NCI-H446 treated with DMSO at 0.1 percent for 48 hours (cell line): ENCODE measurements around the gene TMEM244.
"Not testable (repeated sequence)": the region's sequence is repeated elsewhere in the genome, so short reads cannot be mapped to it uniquely, and the experiment has no call there.

Source experiments
- DNase-seq: peaks from one replicate; lab custom pipeline; 2025; lab: John Stamatoyannopoulos, UW

TMEM244 gene

DNA sequence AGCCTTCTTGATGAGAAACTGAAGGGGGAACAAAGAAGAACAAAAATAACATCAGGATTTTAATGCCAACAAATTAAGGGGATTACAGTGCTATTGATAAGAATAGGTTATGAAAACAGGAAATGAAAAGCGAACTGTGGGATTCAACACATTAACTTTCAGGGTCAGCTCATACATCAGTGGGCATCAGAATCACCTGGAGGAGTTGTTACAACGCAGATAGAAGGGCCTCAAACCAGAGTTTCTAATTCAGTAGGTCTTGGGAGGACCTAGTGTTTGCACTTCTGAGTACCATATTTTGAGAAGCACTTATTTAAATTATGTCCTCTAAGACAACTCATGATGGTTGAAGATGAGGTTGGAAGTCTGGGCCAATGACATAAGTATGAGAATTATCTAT is 5.6 kb upstream of the TMEM244 start:
- no peak for DNase-seq

- no peak for DNase-seq
Measured at GRCh38 chr6:129866256-129866655, 5.1 kb upstream of the TMEM244 start.

DNA sequence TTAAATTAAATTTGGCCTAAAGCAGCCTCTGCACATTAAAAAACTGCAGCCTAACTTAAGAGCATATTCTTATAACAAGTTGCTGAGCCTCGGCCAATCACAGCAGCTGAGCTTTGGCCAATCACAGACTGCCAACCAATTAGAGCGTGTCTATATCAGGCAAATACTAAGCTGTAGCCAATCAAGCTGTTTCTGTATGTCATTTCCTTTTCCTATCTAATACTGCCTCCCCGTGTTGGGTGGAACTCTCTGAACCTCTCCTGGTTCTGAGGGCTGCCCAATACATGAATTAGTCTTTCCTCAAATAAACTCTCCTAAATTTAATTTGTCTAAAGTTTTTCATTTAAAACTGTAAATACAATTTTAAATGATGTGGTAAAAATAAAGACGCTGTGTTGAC is 3.9 kb upstream of the TMEM244 start:
- DNase-seq: no peak

DNA sequence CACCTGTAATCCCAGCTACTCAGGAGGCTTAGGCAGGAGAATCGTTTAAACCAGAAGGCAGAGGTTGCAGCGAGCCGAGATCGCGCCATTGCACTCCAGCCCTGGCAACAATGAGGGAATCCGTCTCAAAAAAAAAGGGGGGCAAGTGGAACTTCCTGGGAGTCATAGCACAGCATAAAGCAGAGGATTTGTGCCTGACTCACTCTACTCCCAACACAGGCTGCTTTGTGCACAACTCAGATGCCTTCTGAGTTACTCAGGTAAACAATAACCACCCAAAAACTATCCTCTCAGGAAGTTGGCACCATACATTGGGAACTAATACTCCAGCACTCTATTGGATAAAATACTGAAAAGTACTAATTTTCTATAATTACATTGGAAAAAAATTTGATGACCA is 2.5 kb upstream of the TMEM244 start:
- no peak for DNase-seq

- DNase-seq: no peak
Measured at GRCh38 chr6:129859524-129859923, 1.6 kb downstream of the TMEM244 start.

- DNase-seq: no peak
Measured at GRCh38 chr6:129857838-129858237, 3.3 kb downstream of the TMEM244 start.

GRCh38 chr6:129853996-129854711 is 7.0 kb downstream of the TMEM244 start:
- no peak for DNase-seq

DNA sequence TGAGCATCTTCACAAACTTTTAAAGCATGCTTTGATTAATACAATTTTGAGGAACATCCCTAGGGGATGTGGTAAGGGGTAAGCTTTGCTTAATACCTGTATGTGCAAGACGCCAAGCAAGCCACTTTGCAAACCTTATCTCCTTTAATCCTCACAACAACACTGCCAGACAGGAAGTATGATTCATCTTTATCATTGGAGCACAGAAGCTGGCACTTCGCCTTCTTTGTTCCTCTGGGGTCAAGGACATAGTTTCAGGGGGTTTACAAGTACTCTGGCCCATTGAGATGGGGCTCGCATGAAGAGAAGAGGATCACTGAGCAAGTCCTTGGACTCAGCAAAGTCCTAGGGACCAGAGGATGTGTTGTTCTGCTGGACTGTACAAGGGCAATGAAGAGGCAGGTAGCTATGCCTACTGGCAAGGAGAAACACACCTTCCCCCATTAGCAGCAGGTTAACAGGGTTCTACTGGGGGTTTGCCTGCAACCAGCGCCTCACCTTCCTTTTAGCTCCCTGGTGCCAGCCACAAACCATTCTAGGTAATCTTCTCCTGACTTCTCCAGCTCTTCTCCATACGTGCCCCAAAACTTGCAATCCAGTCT is 8.8 kb downstream of the TMEM244 start:
- DNase-seq: no peak

- DNase-seq: no peak
Measured at GRCh38 chr6:129849456-129849855, 11.7 kb downstream of the TMEM244 start.

DNA sequence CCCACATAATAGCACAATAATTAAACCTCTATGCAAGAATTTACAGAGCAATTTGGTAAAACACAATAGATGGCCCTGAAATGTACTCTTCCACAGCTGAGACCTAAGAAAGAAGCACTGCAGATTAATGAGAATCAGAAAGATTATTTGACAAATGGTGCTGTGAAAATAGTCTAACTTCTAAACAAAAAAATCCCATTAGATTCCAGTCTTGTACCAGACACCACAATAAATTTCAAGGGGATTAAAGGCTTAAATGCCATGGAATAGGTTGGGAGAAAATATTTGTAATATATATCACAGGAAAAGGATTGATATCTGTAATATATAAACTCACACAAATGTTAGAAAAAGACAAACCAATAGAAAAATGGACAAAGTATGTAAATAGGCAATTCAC is 14.4 kb downstream of the TMEM244 start:
- no peak for DNase-seq

- DNase-seq: no peak
Measured at GRCh38 chr6:129845696-129846095, 15.4 kb downstream of the TMEM244 start.

DNA sequence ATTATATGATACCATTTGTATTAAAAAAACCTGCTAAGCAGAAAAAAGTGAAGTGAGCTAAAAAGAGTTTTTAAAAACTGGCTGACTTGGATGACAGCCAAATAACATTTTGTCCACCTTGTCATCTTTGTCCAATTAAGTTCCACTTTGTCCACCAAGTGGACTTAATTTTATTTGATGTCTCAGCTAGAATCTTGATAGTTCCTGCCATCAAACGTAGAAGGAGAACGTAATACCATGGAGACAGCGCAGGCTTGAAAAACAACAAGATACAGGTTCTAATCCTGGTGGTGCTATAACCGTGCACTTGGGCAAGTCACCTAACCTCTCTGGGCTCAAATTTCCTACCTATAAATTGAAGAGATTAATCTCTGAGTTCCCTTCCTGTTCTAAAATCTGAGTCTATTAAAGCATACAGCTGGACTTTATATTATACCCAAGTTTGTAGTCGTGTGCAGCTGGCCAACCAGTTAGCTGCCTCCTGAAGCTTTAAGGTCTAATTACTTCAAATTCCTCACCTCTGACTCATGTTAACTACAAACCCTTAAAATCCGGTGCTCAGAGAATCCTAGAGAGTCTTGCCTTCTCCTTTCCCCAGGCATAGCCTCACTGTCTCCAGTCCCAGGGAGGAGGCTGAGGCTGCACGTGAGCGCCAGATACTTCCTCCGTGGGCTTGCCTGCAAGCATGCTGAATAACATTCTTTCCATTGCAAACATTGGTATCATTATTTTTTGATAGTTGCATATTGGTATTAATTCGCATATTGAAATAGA is 16.8 kb downstream of the TMEM244 start:
- DNase-seq: no peak

GRCh38 chr6:129843573-129843972 is 17.5 kb downstream of the TMEM244 start:
- no peak for DNase-seq

GRCh38 chr6:129842881-129843409 is 18.2 kb downstream of the TMEM244 start:
- DNase-seq: no peak

- DNase-seq: no peak
Measured at GRCh38 chr6:129842137-129842536, 19.0 kb downstream of the TMEM244 start.

DNA sequence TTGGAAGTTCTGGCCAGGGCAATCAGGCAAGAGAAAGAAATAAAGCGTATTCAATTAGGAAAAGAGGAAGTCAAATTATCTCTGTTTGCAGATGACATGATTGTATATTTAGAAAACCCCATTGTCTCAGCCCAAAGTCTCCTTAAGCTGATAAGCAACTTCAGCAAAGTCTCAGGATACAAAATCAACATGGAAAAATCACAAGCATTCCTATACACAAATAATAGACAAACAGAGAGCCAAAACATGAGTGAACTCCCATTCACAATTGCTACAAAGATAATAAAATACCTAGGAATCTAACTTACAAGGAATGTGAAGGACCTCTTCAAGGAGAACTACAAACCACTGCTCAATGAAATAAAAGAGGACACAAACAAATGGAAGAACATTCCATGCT is 21.6 kb downstream of the TMEM244 start:
- not testable (repeated sequence) for DNase-seq

DNA sequence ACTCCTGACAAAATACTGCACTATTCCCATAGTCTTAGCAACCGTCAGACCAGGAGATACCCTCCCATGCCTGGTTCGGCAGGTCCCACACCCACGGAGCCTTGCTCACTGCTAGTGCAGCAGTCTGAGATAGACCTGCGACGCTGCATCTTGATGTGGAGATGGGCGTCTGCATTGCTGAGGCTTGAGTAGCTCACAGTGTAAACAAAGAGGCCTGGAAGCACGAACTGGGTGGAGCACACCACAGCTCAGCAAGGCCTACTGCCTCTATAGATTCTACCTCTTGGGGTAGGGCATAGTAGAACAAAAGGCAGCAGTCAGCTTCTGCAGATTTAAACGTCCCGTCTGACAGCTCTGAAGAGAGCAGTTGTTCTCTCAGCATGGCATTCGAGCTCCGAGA is 25.4 kb downstream of the TMEM244 start:
- no peak for DNase-seq

- no peak for DNase-seq
Measured at GRCh38 chr6:129832299-129832698, 28.8 kb downstream of the TMEM244 start.

GRCh38 chr6:129828229-129828628 is 32.9 kb downstream of the TMEM244 start:
- no peak for DNase-seq

DNA sequence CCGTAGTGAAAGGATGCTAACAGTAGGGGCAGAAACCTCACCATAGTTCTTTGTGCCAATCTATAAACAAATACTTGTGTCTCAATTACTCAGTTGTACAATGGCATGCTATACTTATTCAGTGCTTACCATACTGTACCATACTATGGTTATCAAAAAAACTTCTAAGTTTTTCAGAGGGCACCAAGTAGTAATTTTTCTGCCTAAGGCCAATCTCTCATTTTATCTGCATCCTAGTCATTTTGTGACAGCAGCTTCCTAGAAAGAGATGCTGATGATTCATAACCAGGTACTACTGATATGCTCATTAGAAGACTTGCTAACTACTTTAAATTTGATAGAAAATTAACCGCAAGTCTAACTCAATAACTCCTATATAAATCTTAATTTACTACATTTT is 42.9 kb downstream of the TMEM244 start:
- no peak for DNase-seq

- DNase-seq: no peak
Measured at GRCh38 chr6:129817821-129818220, 43.3 kb downstream of the TMEM244 start.

DNA sequence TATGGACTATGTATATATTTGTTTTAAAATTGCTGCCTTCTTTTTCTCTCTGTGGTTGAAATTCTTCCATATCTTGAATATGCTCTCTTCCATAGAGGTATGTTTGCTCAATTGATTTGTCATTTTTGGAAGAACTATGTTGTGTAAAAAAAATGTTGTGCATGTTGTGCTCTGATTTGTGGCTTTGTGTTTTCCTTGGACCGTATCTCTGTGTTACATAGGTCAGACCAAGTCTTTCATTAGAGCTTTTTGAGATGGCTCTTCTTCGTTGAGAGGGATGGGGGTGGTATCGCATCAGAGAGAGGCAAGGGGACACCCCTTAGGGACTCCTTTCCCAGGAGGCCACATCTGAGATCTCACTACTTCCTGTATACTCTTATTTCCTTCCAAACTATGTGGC is 43.8 kb downstream of the TMEM244 start:
- DNase-seq: no peak
